ENCODE measurements around the gene CGB8.
"Not testable (repeated sequence)": the region's sequence is repeated elsewhere in the genome, so short reads cannot be mapped to it uniquely, and the experiment has no call there.

Gene CGB8

DNA sequence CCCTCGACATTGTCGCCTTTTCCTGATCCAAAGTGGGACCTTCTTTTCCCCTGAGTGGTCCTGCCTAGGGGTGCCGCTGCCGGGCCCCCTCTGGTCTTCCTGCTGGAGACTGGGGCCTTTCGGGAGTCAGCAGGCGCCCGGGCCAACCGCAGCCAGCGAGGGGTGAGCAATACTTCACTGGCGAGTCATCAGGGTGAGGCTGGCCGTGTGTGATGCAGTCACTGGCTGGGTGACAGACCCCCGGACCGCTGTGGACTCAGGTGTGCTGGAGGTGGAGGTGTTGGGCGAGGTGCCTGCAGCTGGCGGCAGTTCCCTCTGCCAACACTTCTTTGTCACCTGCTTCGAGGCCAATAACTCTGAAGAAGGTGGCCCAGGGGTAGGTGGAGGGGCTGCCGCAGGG, 6.7 kb downstream of the CGB8 start:
- TF ChIP-seq CTCF (IDR thresholded peaks at IDR 0.05): no peak

GRCh38 chr19:49036815-49037214, 12.1 kb downstream of the CGB8 start, which contains the start of gene CGB1:
Gene CGB1, minus strand, starts transcription at chr19:49036895. Its CDS starts 184 bp downstream, at chr19:49036711.
- TF ChIP-seq CTCF (IDR thresholded peaks at IDR 0.05): peak; percentile 22; the same call in 1 of the 2 replicates

GRCh38 chr19:49031642-49032301, 17.1 kb downstream of the CGB8 start, which contains the start of gene CGB2:
Gene CGB2, plus strand, starts transcription at chr19:49031890. Its CDS starts 206 bp downstream, at chr19:49032096.
- TF ChIP-seq CTCF (IDR thresholded peaks at IDR 0.05): peak; percentile 35; the same call in 1 of the 2 replicates

DNA sequence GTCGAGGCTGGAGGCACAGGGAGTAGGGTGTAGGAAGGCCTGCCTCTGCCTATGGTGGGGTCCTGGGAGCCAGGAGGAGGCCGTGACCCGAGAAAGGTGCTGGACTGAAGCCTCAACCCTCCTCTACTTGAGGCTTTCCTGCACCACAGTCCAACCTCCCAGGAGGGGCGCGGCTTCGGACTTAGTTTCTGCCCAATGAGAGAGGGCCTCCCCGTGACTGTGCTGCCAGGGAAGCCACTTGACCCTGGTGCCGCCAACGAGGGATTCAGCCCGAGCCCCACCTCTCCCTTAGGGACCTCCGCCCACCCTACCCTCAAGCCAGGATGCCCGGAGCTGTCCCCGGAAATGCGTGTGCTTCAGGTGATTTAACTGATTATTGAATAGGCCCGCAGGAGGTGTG, 24.7 kb downstream of the CGB8 start, which contains the start of gene CGB3:
Gene CGB3 (minus strand): TSS at position 101 of the 400 bp plus-strand sequence. CDS start 362 bp downstream, outside the sequence.
- not testable (repeated sequence) for TF ChIP-seq CTCF (IDR thresholded peaks at IDR 0.05)

DNA sequence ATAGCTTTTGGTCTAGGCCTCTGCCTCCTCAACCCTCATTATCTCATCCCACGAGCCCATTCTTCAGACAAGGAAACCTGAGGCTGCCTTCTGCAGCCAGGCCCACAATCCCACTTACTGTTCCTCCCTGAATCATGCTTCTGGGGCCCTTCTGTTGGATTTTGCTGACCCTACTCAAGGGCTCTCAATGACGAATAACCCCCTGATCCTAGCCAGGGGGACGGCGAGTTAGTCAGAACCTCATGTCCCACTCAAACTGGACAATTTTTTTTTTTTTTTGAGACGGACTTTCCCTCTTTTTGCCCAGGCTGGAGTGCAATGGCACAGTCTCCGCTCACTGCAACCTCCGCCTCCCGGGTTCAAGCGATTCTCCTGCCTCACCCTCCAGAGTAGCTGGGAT, 26.8 kb downstream of the CGB8 start:
- TF ChIP-seq CTCF (IDR thresholded peaks at IDR 0.05): no peak

GRCh38 chr19:49020931-49021895, 27.7 kb downstream of the CGB8 start:
- no peak for TF ChIP-seq CTCF (IDR thresholded peaks at IDR 0.05)

GRCh38 chr19:49020342-49020741, 28.6 kb downstream of the CGB8 start:
- TF ChIP-seq CTCF (IDR thresholded peaks at IDR 0.05): no peak
